H9 (cell line): ENCODE measurements around the gene FHIT. TPM values are rescaled to one million over a fixed set of nuclear protein-coding genes. Genes with fewer than 3 reads are reported as not detected.

Experiments
- DNase-seq: peaks from one replicate; pipeline ENCODE4 v3.0.0-alpha.2; 2017
- H2AFZ ChIP-seq: one replicate; pipeline ENCODE4 v1.6.1; 2013; ENCODE audit warnings: mild to moderate bottlenecking, low read length, control low read depth, moderate library complexity
- H2AK5ac ChIP-seq: 2 replicates; pipeline ENCODE4 v1.6.1; 2013; ENCODE audit warnings: low read length, control low read depth, mixed read lengths; ENCODE audit not compliant: insufficient read length
- H2BK120ac ChIP-seq: one replicate; pipeline ENCODE4 v1.6.1; 2013; ENCODE audit warnings: low read depth, mild to moderate bottlenecking, low read length, control low read depth, inconsistent platforms; ENCODE audit not compliant: poor library complexity, severe bottlenecking
- H2BK12ac ChIP-seq: 2 replicates; pipeline ENCODE4 v1.6.1; 2013; ENCODE audit warnings: low read length, control low read depth, mixed read lengths, low read depth; ENCODE audit not compliant: insufficient read length
- H2BK15ac ChIP-seq: 2 replicates; pipeline ENCODE4 v1.6.1; 2013; ENCODE audit warnings: low read depth, low read length, control low read depth
- H2BK20ac ChIP-seq: one replicate; pipeline ENCODE4 v1.6.1; 2013; ENCODE audit warnings: low read depth, mild to moderate bottlenecking, low read length, control low read depth, inconsistent platforms; ENCODE audit not compliant: poor library complexity, severe bottlenecking
- H2BK5ac ChIP-seq: 2 replicates; pipeline ENCODE4 v1.6.1; 2013; ENCODE audit warnings: low read length, control low read depth, mixed read lengths; ENCODE audit not compliant: insufficient read length
- H3K14ac ChIP-seq: 2 replicates; pipeline ENCODE4 v1.6.1; 2013; ENCODE audit warnings: low read length, control low read depth; ENCODE audit not compliant: insufficient read depth
- H3K18ac ChIP-seq: 2 replicates; pipeline ENCODE4 v1.6.1; 2013; ENCODE audit warnings: low read depth, mild to moderate bottlenecking, mixed read lengths, low read length, control low read depth; ENCODE audit not compliant: insufficient read length
- H3K23ac ChIP-seq: 2 replicates; pipeline ENCODE4 v1.6.1; 2013; ENCODE audit warnings: low read length, control low read depth, mixed read lengths, low read depth; ENCODE audit not compliant: insufficient read length
- H3K23me2 ChIP-seq: 2 replicates; pipeline ENCODE4 v1.6.1; 2013; ENCODE audit warnings: low read depth, mild to moderate bottlenecking, mixed read lengths, low read length, control low read depth; ENCODE audit not compliant: insufficient read length, poor library complexity, severe bottlenecking
- H3K27ac ChIP-seq: 2 replicates; pipeline ENCODE4 v1.5.1; 2013; ENCODE audit warnings: low read length, control low read depth, mixed read lengths, low read depth; ENCODE audit not compliant: insufficient read length
- H3K27me3 ChIP-seq: 2 replicates; pipeline ENCODE4 v1.6.1; 2013; ENCODE audit warnings: low read length, control low read depth, inconsistent platforms; ENCODE audit not compliant: insufficient read depth
- H3K4ac ChIP-seq: 2 replicates; pipeline ENCODE4 v1.6.1; 2013; ENCODE audit warnings: low read depth, mild to moderate bottlenecking, control low read depth, inconsistent platforms, low read length, moderate library complexity
- H3K4me1 ChIP-seq: 2 replicates; pipeline ENCODE4 v1.6.1; 2013; ENCODE audit warnings: low read length, control low read depth, inconsistent platforms; ENCODE audit not compliant: insufficient read depth
- H3K4me2 ChIP-seq: 2 replicates; pipeline ENCODE4 v1.6.1; 2013; ENCODE audit warnings: low read length, control low read depth, mixed read lengths; ENCODE audit not compliant: insufficient read length, insufficient read depth
- H3K56ac ChIP-seq: 2 replicates; pipeline ENCODE4 v1.6.1; 2013; ENCODE audit warnings: low read depth, mild to moderate bottlenecking, mixed read lengths, low read length, control low read depth; ENCODE audit not compliant: insufficient read length
- H3K79me1 ChIP-seq: 2 replicates; pipeline ENCODE4 v1.6.1; 2013; ENCODE audit warnings: low read depth, mild to moderate bottlenecking, moderate library complexity, low read length, control low read depth, inconsistent platforms; ENCODE audit not compliant: insufficient read depth, poor library complexity, severe bottlenecking
- H3K79me2 ChIP-seq: 2 replicates; pipeline ENCODE4 v1.6.1; 2013; ENCODE audit warnings: low read length, control low read depth, inconsistent platforms; ENCODE audit not compliant: insufficient read depth
- H3K9ac ChIP-seq: 2 replicates; pipeline ENCODE4 v1.6.1; 2013; ENCODE audit warnings: low read length, control low read depth, mixed read lengths; ENCODE audit not compliant: insufficient read length; ENCODE audit errors: extremely low read depth
- H3K9me3 ChIP-seq: one replicate; pipeline ENCODE4 v1.6.1; 2013; ENCODE audit warnings: low read depth, low read length, inconsistent platforms; ENCODE audit not compliant: control insufficient read depth
- H3T11ph ChIP-seq: one replicate; pipeline ENCODE4 v1.6.1; 2013; ENCODE audit warnings: mild to moderate bottlenecking, low read length, control low read depth, inconsistent platforms
- H4K20me1 ChIP-seq: one replicate; pipeline ENCODE4 v1.6.1; 2013; ENCODE audit not compliant: control insufficient read depth, insufficient read length, insufficient read depth
- H4K5ac ChIP-seq: 2 replicates; pipeline ENCODE4 v1.6.1; 2013; ENCODE audit warnings: low read depth, mild to moderate bottlenecking, mixed read lengths, low read length, control low read depth; ENCODE audit not compliant: insufficient read length
- H4K8ac ChIP-seq: replicated peaks from 2 replicates; pipeline ENCODE4 v1.6.1; 2013; ENCODE audit warnings: low read length, control low read depth, mixed read lengths, low read depth; ENCODE audit not compliant: insufficient read length
- H4K91ac ChIP-seq: 2 replicates; pipeline ENCODE4 v1.6.1; 2013; ENCODE audit warnings: low read depth, mild to moderate bottlenecking, moderate library complexity, mixed read lengths, low read length, control low read depth; ENCODE audit not compliant: insufficient read length
- H3K27ac Mint-ChIP-seq, 3 experiments: 2 replicates in 2 of 3; 3 replicates in 1 of 3; pipeline ENCODE4 v1.8.0; 2020 to 2021; ENCODE audit warnings: mixed read lengths in 3 of 3, mild to moderate bottlenecking in 1 of 3, moderate library complexity in 1 of 3
- H3K27me3 Mint-ChIP-seq: 2 replicates; pipeline ENCODE4 v1.8.0; 2021; ENCODE audit warnings: low read depth, mild to moderate bottlenecking, moderate library complexity, mixed read lengths
- H3K36me3 Mint-ChIP-seq, 3 experiments: 2 replicates in 2 of 3; 3 replicates in 1 of 3; pipeline ENCODE4 v1.8.0; 2020 to 2021; ENCODE audit warnings: low read depth in 3 of 3, mixed read lengths in 3 of 3; ENCODE audit not compliant: insufficient read depth in 1 of 3
- H3K4me1 Mint-ChIP-seq, 2 experiments: 2 replicates each; pipeline ENCODE4 v1.8.0; 2020; ENCODE audit warnings: mixed read lengths in 2 of 2
- H3K4me3 Mint-ChIP-seq, 2 experiments: 2 replicates in 1 of 2; 3 replicates in 1 of 2; pipeline ENCODE4 v1.8.0; 2020 to 2021; ENCODE audit warnings: mild to moderate bottlenecking in 2 of 2, mixed read lengths in 2 of 2, moderate library complexity in 1 of 2
- H3K9me3 Mint-ChIP-seq, 2 experiments: 2 replicates in 1 of 2; 3 replicates in 1 of 2; pipeline ENCODE4 v1.8.0; 2020; ENCODE audit warnings: mild to moderate bottlenecking in 2 of 2, mixed read lengths in 2 of 2, moderate library complexity in 1 of 2
- CTCF ChIP-seq: fragments of 200-600 bp; sonication (generic); conservative IDR thresholded peaks from 3 replicates; pipeline ENCODE4 v1.8.0; 2021; ENCODE audit warnings: antibody characterized with exemption, mild to moderate bottlenecking
- WGBS: extraction: QIAGEN DNeasy Blood & Tissue Kit; methylation state at CpG from one replicate; pipeline ENCODE4 v1.1.7; 2013; ENCODE audit warnings: missing lambda C conversion rate, low lambda C conversion rate, mixed read lengths; ENCODE audit not compliant: insufficient read length; ENCODE audit errors: extremely low coverage; 5-methylcytosine and 5-hydroxymethylcytosine counted together
- total RNA-seq: library from RNA; stranded (reverse); gene quantifications from 2 replicates; pipeline ENCODE4 v1.2.1, GENCODE V29; 2021

The FHIT gene
- total RNA-seq, 1 experiment from 2014 or later = 3.0 TPM

DNA sequence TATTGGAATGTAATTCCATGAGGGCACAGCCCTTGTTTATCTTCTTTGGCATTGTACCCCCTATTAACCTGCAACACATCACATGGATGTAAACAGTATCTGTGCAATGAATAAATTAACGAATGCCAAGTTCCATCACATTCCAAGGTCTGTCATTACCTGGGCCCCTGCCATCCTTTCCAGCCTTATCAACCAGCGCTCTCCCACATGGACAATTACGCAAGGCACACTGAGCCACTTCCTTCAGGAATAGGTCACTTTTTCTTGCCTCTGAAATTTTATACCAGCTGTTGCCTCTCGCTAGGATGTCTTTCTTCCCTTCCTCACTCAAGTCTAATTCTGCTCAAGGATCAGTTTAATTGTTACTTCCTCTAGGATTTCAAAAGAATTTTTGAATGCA lies 1149.6 kb downstream of the FHIT start:
- Histone ChIP-seq H4K20me1 (no peaks in the 10 kb centered on the region), H4K5ac (no peak overlapping the region), H3K79me2 (no peaks in the 10 kb centered on the region; the same call in 1 of the 2 replicates), H3K79me1 (no peaks in the 10 kb centered on the region), H3K18ac (no peak overlapping the region), H3K4me1 (no peaks in the 10 kb centered on the region; the same call in 1 of the 2 replicates), H2BK20ac (no peak overlapping the region), H3K14ac (no peak overlapping the region), H2BK12ac (no peak overlapping the region), H3T11ph (no peak overlapping the region), H3K23me2 (no peaks in the 10 kb centered on the region), H3K4ac (no peak overlapping the region), H3K27me3 (no peaks in the 10 kb centered on the region), H3K23ac (no peak overlapping the region), H2BK15ac (no peak overlapping the region), H2BK5ac (no peak overlapping the region), H3K4me2 (no peak overlapping the region), H3K9ac (no peak overlapping the region), H4K8ac (no peak overlapping the region), H2AFZ (no peak overlapping the region), H3K56ac (no peak overlapping the region), H2BK120ac (no peak overlapping the region), H2AK5ac (no peak overlapping the region), H3K9me3 (no peaks in the 10 kb centered on the region), H4K91ac (no peak overlapping the region), H3K27ac (no peak overlapping the region)
- Mint-ChIP-seq H3K4me3 (no peak overlapping the region), H3K4me1 (peaks cover 6 to 11% of the 10 kb centered on the region in 2 experiments), H3K27me3 (no peaks in the 10 kb centered on the region), H3K9me3 (no peaks in the 10 kb centered on the region; a peak in 1 of 5 replicates), H3K27ac (no peak overlapping the region), H3K36me3 (no peaks in the 10 kb centered on the region)
- TF ChIP-seq CTCF = no peak
- WGBS = no CpG with 5 or more reads among the region's 4 CpGs
- DNase-seq = no peak
